Measurements from ENCODE around the gene ACTL7A. TPM values are rescaled to one million over a fixed set of nuclear protein-coding genes. Genes with fewer than 3 reads are reported as not detected.

Gene ACTL7A
- total RNA-seq, 1 experiment from 2014 or later = not detected

- Histone ChIP-seq H3K79me2 (ENCODE audit: low read length) (no peaks in the 10 kb centered on the region), H2AFZ (ENCODE audit: low read length) (no peak overlapping the region), H3K9me2 (replicated peaks; ENCODE audit: insufficient read depth, low read length) (no peaks in the 10 kb centered on the region), H3K4me1 (ENCODE audit: low read length) (no peaks in the 10 kb centered on the region), H3K4me3 (ENCODE audit: low read length) (no peak overlapping the region), H3K27ac (ENCODE audit: low read length) (no peak overlapping the region), H3K36me3 (ENCODE audit: insufficient read depth, low read length) (no peaks in the 10 kb centered on the region), H3K9ac (ENCODE audit: low read length) (no peak overlapping the region), H3K9me3 (ENCODE audit: low read length) (no peaks in the 10 kb centered on the region), H4K20me1 (ENCODE audit: insufficient read depth, low read depth, low read length) (no peaks in the 10 kb centered on the region), H3K27me3 (ENCODE audit: low read length) (no peaks in the 10 kb centered on the region), H3K4me2 (ENCODE audit: low read depth, low read length, poor library complexity, severe bottlenecking) (no peak overlapping the region)
- DNase-seq = no peak
Observed at GRCh38 chr9:108860764-108861163, 1.3 kb upstream of the ACTL7A start.

GRCh38 chr9:108861464-108861863 lies 602 bp upstream of the ACTL7A start:
- H3K9me2 ChIP-seq (replicated peaks; ENCODE audit: insufficient read depth, low read length) = no peaks in the 10 kb centered on the region
- H3K36me3 ChIP-seq (ENCODE audit: insufficient read depth, low read length) = no peaks in the 10 kb centered on the region
- no peaks in the 10 kb centered on the region for H3K27me3 ChIP-seq (ENCODE audit: low read length)
- no peak for DNase-seq
- no peak overlapping the region for H3K4me3 ChIP-seq (ENCODE audit: low read length)
- H4K20me1 ChIP-seq (ENCODE audit: insufficient read depth, low read depth, low read length) = no peaks in the 10 kb centered on the region
- H2AFZ ChIP-seq (ENCODE audit: low read length) = no peak overlapping the region
- no peaks in the 10 kb centered on the region for H3K9me3 ChIP-seq (ENCODE audit: low read length)
- no peak overlapping the region for H3K4me2 ChIP-seq (ENCODE audit: low read depth, low read length, poor library complexity, severe bottlenecking)
- no peaks in the 10 kb centered on the region for H3K79me2 ChIP-seq (ENCODE audit: low read length)
- no peak overlapping the region for H3K27ac ChIP-seq (ENCODE audit: low read length)
- no peak overlapping the region for H3K9ac ChIP-seq (ENCODE audit: low read length)
- no peaks in the 10 kb centered on the region for H3K4me1 ChIP-seq (ENCODE audit: low read length)

GRCh38 chr9:108863891-108864290 lies 1.8 kb downstream of the ACTL7A start:
- DNase-seq = no peak
- no peaks in the 10 kb centered on the region for H3K27me3 ChIP-seq (ENCODE audit: low read length)
- H2AFZ ChIP-seq (ENCODE audit: low read length) = no peak overlapping the region
- H3K9me3 ChIP-seq (ENCODE audit: low read length) = no peaks in the 10 kb centered on the region
- no peak overlapping the region for H3K4me3 ChIP-seq (ENCODE audit: low read length)
- no peaks in the 10 kb centered on the region for H3K9me2 ChIP-seq (replicated peaks; ENCODE audit: insufficient read depth, low read length)
- no peak overlapping the region for H3K4me2 ChIP-seq (ENCODE audit: low read depth, low read length, poor library complexity, severe bottlenecking)
- H3K4me1 ChIP-seq (ENCODE audit: low read length) = no peaks in the 10 kb centered on the region
- H3K9ac ChIP-seq (ENCODE audit: low read length) = no peak overlapping the region
- H3K27ac ChIP-seq (ENCODE audit: low read length) = no peak overlapping the region
- H3K79me2 ChIP-seq (ENCODE audit: low read length) = no peaks in the 10 kb centered on the region
- H3K36me3 ChIP-seq (ENCODE audit: insufficient read depth, low read length) = peaks cover 15% of the 10 kb centered on the region
- no peaks in the 10 kb centered on the region for H4K20me1 ChIP-seq (ENCODE audit: insufficient read depth, low read depth, low read length)

GRCh38 chr9:108864446-108864845 lies 2.4 kb downstream of the ACTL7A start:
- no peaks in the 10 kb centered on the region for H3K9me2 ChIP-seq (replicated peaks; ENCODE audit: insufficient read depth, low read length)
- no peaks in the 10 kb centered on the region for H3K79me2 ChIP-seq (ENCODE audit: low read length)
- H3K9me3 ChIP-seq (ENCODE audit: low read length) = no peaks in the 10 kb centered on the region
- no peaks in the 10 kb centered on the region for H3K27me3 ChIP-seq (ENCODE audit: low read length)
- no peak overlapping the region for H3K4me2 ChIP-seq (ENCODE audit: low read depth, low read length, poor library complexity, severe bottlenecking)
- no peaks in the 10 kb centered on the region for H4K20me1 ChIP-seq (ENCODE audit: insufficient read depth, low read depth, low read length)
- no peak overlapping the region for H3K4me3 ChIP-seq (ENCODE audit: low read length)
- H3K36me3 ChIP-seq (ENCODE audit: insufficient read depth, low read length) = peaks cover 19% of the 10 kb centered on the region
- no peaks in the 10 kb centered on the region for H3K4me1 ChIP-seq (ENCODE audit: low read length)
- H3K9ac ChIP-seq (ENCODE audit: low read length) = no peak overlapping the region
- DNase-seq = no peak
- no peak overlapping the region for H2AFZ ChIP-seq (ENCODE audit: low read length)
- no peak overlapping the region for H3K27ac ChIP-seq (ENCODE audit: low read length)

GRCh38 chr9:108865037-108865436 lies 3.0 kb downstream of the ACTL7A start:
- no peaks in the 10 kb centered on the region for H3K4me1 ChIP-seq (ENCODE audit: low read length)
- no peak for DNase-seq
- no peaks in the 10 kb centered on the region for H3K9me3 ChIP-seq (ENCODE audit: low read length)
- H3K9me2 ChIP-seq (replicated peaks; ENCODE audit: insufficient read depth, low read length) = no peaks in the 10 kb centered on the region
- no peaks in the 10 kb centered on the region for H3K79me2 ChIP-seq (ENCODE audit: low read length)
- H3K4me3 ChIP-seq (ENCODE audit: low read length) = no peak overlapping the region
- no peak overlapping the region for H2AFZ ChIP-seq (ENCODE audit: low read length)
- H3K4me2 ChIP-seq (ENCODE audit: low read depth, low read length, poor library complexity, severe bottlenecking) = no peak overlapping the region
- no peak overlapping the region for H3K9ac ChIP-seq (ENCODE audit: low read length)
- no peak overlapping the region for H3K27ac ChIP-seq (ENCODE audit: low read length)
- no peaks in the 10 kb centered on the region for H3K27me3 ChIP-seq (ENCODE audit: low read length)
- no peaks in the 10 kb centered on the region for H4K20me1 ChIP-seq (ENCODE audit: insufficient read depth, low read depth, low read length)
- peaks cover 19% of the 10 kb centered on the region for H3K36me3 ChIP-seq (ENCODE audit: insufficient read depth, low read length)

- no peaks in the 10 kb centered on the region for H4K20me1 ChIP-seq (ENCODE audit: insufficient read depth, low read depth, low read length)
- H3K79me2 ChIP-seq (ENCODE audit: low read length) = no peaks in the 10 kb centered on the region
- peaks cover 19% of the 10 kb centered on the region for H3K36me3 ChIP-seq (ENCODE audit: insufficient read depth, low read length)
- no peak for DNase-seq
- H3K4me1 ChIP-seq (ENCODE audit: low read length) = no peaks in the 10 kb centered on the region
- H3K4me2 ChIP-seq (ENCODE audit: low read depth, low read length, poor library complexity, severe bottlenecking) = no peak overlapping the region
- no peak overlapping the region for H3K4me3 ChIP-seq (ENCODE audit: low read length)
- H3K9me3 ChIP-seq (ENCODE audit: low read length) = no peaks in the 10 kb centered on the region
- no peak overlapping the region for H3K27ac ChIP-seq (ENCODE audit: low read length)
- H3K27me3 ChIP-seq (ENCODE audit: low read length) = no peaks in the 10 kb centered on the region
- H2AFZ ChIP-seq (ENCODE audit: low read length) = no peak overlapping the region
- no peaks in the 10 kb centered on the region for H3K9me2 ChIP-seq (replicated peaks; ENCODE audit: insufficient read depth, low read length)
- H3K9ac ChIP-seq (ENCODE audit: low read length) = no peak overlapping the region
Observed at GRCh38 chr9:108866001-108866420, 3.9 kb downstream of the ACTL7A start.

- Histone ChIP-seq H3K36me3 (ENCODE audit: insufficient read depth, low read length) (peaks cover 28% of the 10 kb centered on the region), H3K4me3 (ENCODE audit: low read length) (no peak overlapping the region), H3K27ac (ENCODE audit: low read length) (no peak overlapping the region), H3K9me3 (ENCODE audit: low read length) (no peaks in the 10 kb centered on the region), H4K20me1 (ENCODE audit: insufficient read depth, low read depth, low read length) (no peaks in the 10 kb centered on the region), H3K4me1 (ENCODE audit: low read length) (no peaks in the 10 kb centered on the region), H2AFZ (ENCODE audit: low read length) (no peak overlapping the region), H3K9me2 (replicated peaks; ENCODE audit: insufficient read depth, low read length) (no peaks in the 10 kb centered on the region), H3K9ac (ENCODE audit: low read length) (no peak overlapping the region), H3K4me2 (ENCODE audit: low read depth, low read length, poor library complexity, severe bottlenecking) (no peak overlapping the region), H3K79me2 (ENCODE audit: low read length) (no peaks in the 10 kb centered on the region), H3K27me3 (ENCODE audit: low read length) (no peaks in the 10 kb centered on the region)
- no peak for DNase-seq
Observed at GRCh38 chr9:108867116-108867515, 5.0 kb downstream of the ACTL7A start.

- Histone ChIP-seq H3K9ac (ENCODE audit: low read length) (no peak overlapping the region), H3K9me3 (ENCODE audit: low read length) (no peaks in the 10 kb centered on the region), H3K4me1 (ENCODE audit: low read length) (no peaks in the 10 kb centered on the region), H3K27me3 (ENCODE audit: low read length) (no peaks in the 10 kb centered on the region), H3K4me2 (ENCODE audit: low read depth, low read length, poor library complexity, severe bottlenecking) (no peak overlapping the region), H2AFZ (ENCODE audit: low read length) (no peak overlapping the region), H4K20me1 (ENCODE audit: insufficient read depth, low read depth, low read length) (no peaks in the 10 kb centered on the region), H3K9me2 (replicated peaks; ENCODE audit: insufficient read depth, low read length) (no peaks in the 10 kb centered on the region), H3K36me3 (ENCODE audit: insufficient read depth, low read length) (peaks cover 31% of the 10 kb centered on the region), H3K79me2 (ENCODE audit: low read length) (no peaks in the 10 kb centered on the region), H3K4me3 (ENCODE audit: low read length) (no peak overlapping the region), H3K27ac (ENCODE audit: low read length) (no peak overlapping the region)
- DNase-seq = no peak
Observed at GRCh38 chr9:108867829-108868228, 5.8 kb downstream of the ACTL7A start.
